Stomach (tissue), 4 donors: ENCODE results near the gene TAF11L12.
"Not testable (repeated sequence)": the region's sequence is repeated elsewhere in the genome, so short reads cannot be mapped to it uniquely, and the experiment has no call there.

Experiments
- POLR2A ChIP-seq, 4 donors: fragments of 450-650 bp; IDR thresholded peaks; one replicate each; pipeline ENCODE4 v1.6.1; 2016; ENCODE audit warnings: antibody characterized with exemption in 4 of 4, control low read depth in 2 of 4, mild to moderate bottlenecking in 1 of 4, moderate library complexity in 1 of 4
- TF ChIP-seq, protein P1 (sequence below), 7 experiments: fragments of 450-650 bp in 4 of 7; fragments of 200-600 bp in 3 of 7; sonication (generic) in 3 of 7; IDR thresholded peaks; one replicate each; pipeline ENCODE4 v1.5.1; 2016 to 2019; ENCODE audit warnings: antibody characterized with exemption in 7 of 7, control low read depth in 2 of 7, mild to moderate bottlenecking in 1 of 7

DNA sequence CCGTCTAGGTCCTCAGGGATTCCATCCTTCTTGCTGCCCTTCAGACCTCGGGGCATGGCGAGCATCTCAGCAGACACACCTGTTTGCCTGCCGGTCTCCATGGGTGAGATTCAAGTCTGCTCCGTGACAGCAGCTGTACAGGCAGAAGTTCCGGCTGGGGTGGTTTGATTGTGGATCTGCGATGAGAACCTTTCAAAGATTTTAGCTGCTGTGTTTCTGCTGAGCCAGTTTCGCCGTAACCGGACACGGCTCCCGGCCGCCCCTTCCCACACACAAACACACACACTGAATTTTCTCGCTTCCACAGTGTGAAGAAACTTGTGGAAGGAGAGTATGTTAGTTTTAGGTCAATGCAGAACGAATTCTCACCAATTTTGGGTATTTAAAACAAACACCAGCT lies 12.5 kb upstream of the TAF11L12 start, which contains the start of gene TAF11L10:
- TF ChIP-seq, protein P1, sequence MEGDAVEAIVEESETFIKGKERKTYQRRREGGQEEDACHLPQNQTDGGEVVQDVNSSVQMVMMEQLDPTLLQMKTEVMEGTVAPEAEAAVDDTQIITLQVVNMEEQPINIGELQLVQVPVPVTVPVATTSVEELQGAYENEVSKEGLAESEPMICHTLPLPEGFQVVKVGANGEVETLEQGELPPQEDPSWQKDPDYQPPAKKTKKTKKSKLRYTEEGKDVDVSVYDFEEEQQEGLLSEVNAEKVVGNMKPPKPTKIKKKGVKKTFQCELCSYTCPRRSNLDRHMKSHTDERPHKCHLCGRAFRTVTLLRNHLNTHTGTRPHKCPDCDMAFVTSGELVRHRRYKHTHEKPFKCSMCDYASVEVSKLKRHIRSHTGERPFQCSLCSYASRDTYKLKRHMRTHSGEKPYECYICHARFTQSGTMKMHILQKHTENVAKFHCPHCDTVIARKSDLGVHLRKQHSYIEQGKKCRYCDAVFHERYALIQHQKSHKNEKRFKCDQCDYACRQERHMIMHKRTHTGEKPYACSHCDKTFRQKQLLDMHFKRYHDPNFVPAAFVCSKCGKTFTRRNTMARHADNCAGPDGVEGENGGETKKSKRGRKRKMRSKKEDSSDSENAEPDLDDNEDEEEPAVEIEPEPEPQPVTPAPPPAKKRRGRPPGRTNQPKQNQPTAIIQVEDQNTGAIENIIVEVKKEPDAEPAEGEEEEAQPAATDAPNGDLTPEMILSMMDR (IDR thresholded peaks at IDR 0.05), result not testable (repeated sequence)
- TF ChIP-seq POLR2A (IDR thresholded peaks at IDR 0.05), result not testable (repeated sequence)
